ENCODE measurements around the gene GALNT15. TPM values are rescaled to one million over a fixed set of nuclear protein-coding genes. Genes with fewer than 3 reads are reported as not detected.
A peak's percentile ranks its signal among the peaks of the same experiment; 100 is the strongest.

GALNT15 gene
- total RNA-seq, 4 donors from 2014 or later: 386 to 830 (median 768) TPM

DNA sequence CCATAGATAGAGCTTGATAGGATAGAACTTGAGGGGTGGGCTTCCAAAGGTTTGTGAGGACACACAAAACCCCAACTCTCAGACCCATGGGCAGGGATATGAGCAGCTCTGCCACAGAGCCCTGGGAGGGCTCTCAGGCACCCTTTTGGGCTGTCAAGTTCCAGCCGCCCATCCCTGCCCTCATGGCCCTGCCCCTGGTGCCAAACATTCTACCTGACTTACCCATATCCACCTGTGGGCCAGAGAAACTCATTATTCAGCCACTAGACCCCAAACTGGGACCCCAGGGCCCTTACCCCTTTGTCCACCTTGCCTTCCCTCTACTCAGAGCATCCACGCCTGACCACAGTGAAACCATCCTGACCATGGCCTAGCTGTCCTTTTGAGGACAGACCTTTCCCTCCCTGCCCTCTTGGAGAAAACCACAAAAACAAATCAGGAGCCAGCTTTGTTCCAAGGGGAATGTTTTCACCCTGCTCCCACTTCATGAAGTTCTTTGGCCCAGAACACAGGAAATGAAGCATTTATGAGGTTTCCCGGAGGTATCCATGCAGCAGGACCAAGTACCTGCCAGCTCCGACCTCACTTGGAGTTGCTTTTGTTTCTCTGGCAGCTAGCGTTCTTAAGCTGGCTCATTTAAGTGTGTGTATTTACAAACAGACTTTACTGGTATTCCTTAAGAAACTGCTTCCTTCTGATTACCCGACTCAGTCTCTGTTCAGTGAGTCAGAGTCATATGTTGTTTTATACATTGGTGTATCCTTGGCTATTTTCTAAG is 34.2 kb upstream of the GALNT15 start:
- Histone ChIP-seq H3K27ac (peak overlapping the region; percentile 61 to 93 (median 80)), H3K36me3 (no peaks in the 10 kb centered on the region), H3K4me3 (no peak overlapping the region), H3K27me3 (no peaks in the 10 kb centered on the region), H3K9me3 (peaks cover 0 to 11% (median 0%) of the 10 kb centered on the region in 4 donors), H3K4me1 (peaks cover 0 to 34% (median 7%) of the 10 kb centered on the region in 4 donors)
- WGBS, 2 donors: 54 to 69% methylated on average over 6 of the region's 6 CpGs
- peak; percentile 49 to 69 for DNase-seq (ENCODE audit: low spot score in 2 of 2)
- TF ChIP-seq, protein P1, sequence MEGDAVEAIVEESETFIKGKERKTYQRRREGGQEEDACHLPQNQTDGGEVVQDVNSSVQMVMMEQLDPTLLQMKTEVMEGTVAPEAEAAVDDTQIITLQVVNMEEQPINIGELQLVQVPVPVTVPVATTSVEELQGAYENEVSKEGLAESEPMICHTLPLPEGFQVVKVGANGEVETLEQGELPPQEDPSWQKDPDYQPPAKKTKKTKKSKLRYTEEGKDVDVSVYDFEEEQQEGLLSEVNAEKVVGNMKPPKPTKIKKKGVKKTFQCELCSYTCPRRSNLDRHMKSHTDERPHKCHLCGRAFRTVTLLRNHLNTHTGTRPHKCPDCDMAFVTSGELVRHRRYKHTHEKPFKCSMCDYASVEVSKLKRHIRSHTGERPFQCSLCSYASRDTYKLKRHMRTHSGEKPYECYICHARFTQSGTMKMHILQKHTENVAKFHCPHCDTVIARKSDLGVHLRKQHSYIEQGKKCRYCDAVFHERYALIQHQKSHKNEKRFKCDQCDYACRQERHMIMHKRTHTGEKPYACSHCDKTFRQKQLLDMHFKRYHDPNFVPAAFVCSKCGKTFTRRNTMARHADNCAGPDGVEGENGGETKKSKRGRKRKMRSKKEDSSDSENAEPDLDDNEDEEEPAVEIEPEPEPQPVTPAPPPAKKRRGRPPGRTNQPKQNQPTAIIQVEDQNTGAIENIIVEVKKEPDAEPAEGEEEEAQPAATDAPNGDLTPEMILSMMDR (IDR thresholded peaks at IDR 0.05): no peak
- TF ChIP-seq EP300 (IDR thresholded peaks at IDR 0.05): peak; percentile 76 to 95
- TF ChIP-seq POLR2A (IDR thresholded peaks at IDR 0.05): peak in 1 of 2 donors; percentile 20

DNA sequence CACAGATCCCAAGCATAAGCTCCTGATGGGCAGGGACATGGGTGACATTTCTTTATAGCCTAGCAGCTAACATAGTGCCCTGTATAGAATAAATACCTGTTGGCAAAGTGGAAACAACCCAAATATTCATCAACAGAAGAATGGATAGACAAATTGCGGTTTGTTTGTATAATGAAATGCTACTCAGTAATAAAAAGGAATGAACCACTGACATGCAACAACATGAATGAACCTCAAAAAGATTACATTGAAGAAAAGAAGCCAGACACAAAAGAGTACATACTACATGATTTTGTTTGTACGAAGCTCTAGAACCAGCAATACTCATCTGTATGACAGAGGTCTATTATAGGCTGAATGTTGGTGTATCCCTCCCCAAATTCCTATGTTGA is 33.6 kb upstream of the GALNT15 start:
- H3K27me3 ChIP-seq: no peaks in the 10 kb centered on the region
- no peak overlapping the region for H3K4me3 ChIP-seq
- H3K27ac ChIP-seq: peak overlapping the region; percentile 61 to 93 (median 80)
- H3K9me3 ChIP-seq: peaks cover 0 to 11% (median 0%) of the 10 kb centered on the region in 4 donors
- no peak for TF ChIP-seq POLR2A (IDR thresholded peaks at IDR 0.05)
- no peak for TF ChIP-seq EP300 (IDR thresholded peaks at IDR 0.05)
- TF ChIP-seq, protein P1 (IDR thresholded peaks at IDR 0.05): no peak
- WGBS, 2 donors: 98% methylated on average over 2 of the region's 2 CpGs
- H3K4me1 ChIP-seq: peaks cover 0 to 28% (median 4%) of the 10 kb centered on the region in 4 donors
- no peak for DNase-seq (ENCODE audit: low spot score in 2 of 2)
- no peaks in the 10 kb centered on the region for H3K36me3 ChIP-seq

DNA sequence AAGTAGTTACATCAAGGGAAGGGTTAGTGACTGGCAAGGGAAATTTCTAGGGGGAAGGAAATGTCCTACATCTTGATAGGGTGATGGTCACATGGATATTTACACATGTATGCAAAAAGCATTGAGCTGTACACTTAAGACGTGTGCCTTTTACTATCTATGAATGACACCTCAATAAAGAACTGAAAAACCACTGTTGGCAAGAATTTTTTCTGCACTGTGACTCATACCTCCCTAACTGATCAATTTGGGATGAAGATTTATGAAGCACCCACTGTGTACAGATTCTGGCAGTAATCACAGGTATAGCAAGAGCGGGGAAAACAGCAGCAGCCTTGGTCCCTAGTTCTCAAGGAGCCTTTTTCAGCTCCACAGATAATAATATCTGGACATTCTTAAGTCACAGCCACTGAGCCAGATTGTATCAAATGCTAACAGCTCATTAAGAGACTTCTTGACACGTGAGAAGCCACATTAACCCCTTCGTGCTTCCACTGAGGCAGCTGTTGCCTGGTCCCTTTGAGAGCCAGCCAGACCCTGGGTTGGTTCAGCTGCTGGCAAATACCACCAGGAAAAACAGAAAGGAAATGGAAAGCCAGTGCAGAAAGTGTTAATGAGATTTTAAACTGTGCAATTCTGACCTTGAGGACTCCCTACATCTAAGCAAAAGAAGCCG is 32.0 kb upstream of the GALNT15 start:
- H3K27ac ChIP-seq: peak overlapping the region in 2 of 4 donors; percentile 90 to 93
- H3K4me1 ChIP-seq: peaks cover 0 to 19% (median 0%) of the 10 kb centered on the region in 4 donors
- H3K9me3 ChIP-seq: peaks cover 0 to 11% (median 0%) of the 10 kb centered on the region in 4 donors
- H3K36me3 ChIP-seq: no peaks in the 10 kb centered on the region
- DNase-seq (ENCODE audit: low spot score in 2 of 2): no peak
- TF ChIP-seq, protein P1 (IDR thresholded peaks at IDR 0.05): no peak
- TF ChIP-seq EP300 (IDR thresholded peaks at IDR 0.05) (no peak), POLR2A (IDR thresholded peaks at IDR 0.05) (no peak)
- 76 to 78% methylated on average over 5 of the region's 5 CpGs for WGBS, 2 donors
- H3K27me3 ChIP-seq: no peaks in the 10 kb centered on the region
- H3K4me3 ChIP-seq: no peak overlapping the region

DNA sequence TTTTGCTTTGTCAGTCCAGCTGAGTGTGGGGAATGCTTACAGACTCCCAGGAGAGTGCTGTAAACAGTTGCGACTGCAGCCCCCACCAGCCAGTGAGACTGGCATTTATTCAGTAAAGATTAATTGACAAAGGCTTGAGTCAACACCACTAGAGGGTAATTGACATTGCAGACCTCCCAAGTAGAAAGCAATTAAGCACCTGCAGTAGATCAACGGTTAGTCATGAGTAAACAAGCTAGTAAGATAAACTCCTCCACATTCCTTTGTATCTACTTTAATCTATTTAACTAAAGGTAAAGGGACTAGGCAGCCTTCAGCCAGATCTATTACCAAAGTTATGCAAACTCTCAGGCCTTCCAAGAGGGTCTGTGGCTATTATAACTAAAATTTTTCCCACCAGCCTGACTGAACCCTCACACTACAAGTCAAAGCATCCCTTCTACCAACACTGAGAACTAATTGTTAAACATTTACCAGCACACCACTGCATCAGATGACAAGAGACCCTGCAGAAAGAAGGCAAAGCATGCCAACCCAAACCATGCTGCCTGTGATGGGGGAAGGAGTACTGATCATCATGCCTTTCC is 30.5 kb upstream of the GALNT15 start:
- WGBS, 2 donors: 60 to 70% methylated on average over 2 of the region's 2 CpGs
- H3K4me3 ChIP-seq: no peak overlapping the region
- peaks cover 0 to 11% (median 0%) of the 10 kb centered on the region in 4 donors for H3K9me3 ChIP-seq
- TF ChIP-seq POLR2A (IDR thresholded peaks at IDR 0.05) (no peak), EP300 (IDR thresholded peaks at IDR 0.05) (no peak)
- TF ChIP-seq, protein P1 (IDR thresholded peaks at IDR 0.05): no peak
- H3K27me3 ChIP-seq: no peaks in the 10 kb centered on the region
- DNase-seq (ENCODE audit: low spot score in 2 of 2): no peak
- H3K36me3 ChIP-seq: no peaks in the 10 kb centered on the region
- H3K27ac ChIP-seq: peak overlapping the region in 1 of 4 donors; percentile 12
- peaks cover 0 to 33% (median 2%) of the 10 kb centered on the region in 4 donors for H3K4me1 ChIP-seq

Data from tibial nerve (tissue), 4 donors.